Middle frontal gyrus (tissue), 1 donor: Measurements from ENCODE around the gene XNDC1N.
A peak's percentile ranks its signal among the peaks of the same experiment; 100 is the strongest.
"Not testable (repeated sequence)": the region's sequence is repeated elsewhere in the genome, so short reads cannot be mapped to it uniquely, and the experiment has no call there.

Experiments
- DNase-seq: peaks from one replicate; pipeline ENCODE4 v3.0.0-alpha.2; 2015; ENCODE audit warnings: low spot score; ENCODE audit errors: extremely low spot score

Gene XNDC1N

GRCh38 chr11:71933141-71933933 is 4.9 kb upstream of the XNDC1N start:
- no peak for DNase-seq

- DNase-seq = no peak
These were observed 2.8 kb upstream of the XNDC1N start for GRCh38 chr11:71931245-71931602.

- DNase-seq = no peak
These were observed 2.3 kb upstream of the XNDC1N start for GRCh38 chr11:71930556-71931244.

GRCh38 chr11:71929491-71929890 is 1.1 kb upstream of the XNDC1N start:
- no peak for DNase-seq

GRCh38 chr11:71928737-71929443 is 496 bp upstream of the XNDC1N start, which contains the start of gene RNF121:
TSS of gene RNF121 (plus strand) at chr11:71929046. CDS start at chr11:71929062, 16 bp downstream.
- peak; percentile 90 for DNase-seq

GRCh38 chr11:71917646-71918140 is 10.7 kb downstream of the XNDC1N start:
- DNase-seq = no peak

GRCh38 chr11:71914617-71915189 is 13.7 kb downstream of the XNDC1N start:
- no peak for DNase-seq

- DNase-seq = no peak
These were observed 14.5 kb downstream of the XNDC1N start for GRCh38 chr11:71913756-71914526.

- not testable (repeated sequence) for DNase-seq
These were observed 16.4 kb downstream of the XNDC1N start for GRCh38 chr11:71911986-71912340.

- DNase-seq = not testable (repeated sequence)
These were observed 16.9 kb downstream of the XNDC1N start for GRCh38 chr11:71911321-71911985.

- not testable (repeated sequence) for DNase-seq
These were observed 17.6 kb downstream of the XNDC1N start for GRCh38 chr11:71910775-71911174.

GRCh38 chr11:71908218-71908617 is 20.2 kb downstream of the XNDC1N start:
- no peak for DNase-seq

GRCh38 chr11:71901137-71901536 is 27.3 kb downstream of the XNDC1N start:
- DNase-seq = not testable (repeated sequence)

GRCh38 chr11:71895961-71896360 is 32.4 kb downstream of the XNDC1N start:
- no peak for DNase-seq

GRCh38 chr11:71889181-71889872 is 39.1 kb downstream of the XNDC1N start:
- DNase-seq = not testable (repeated sequence)

GRCh38 chr11:71888335-71889010 is 39.9 kb downstream of the XNDC1N start:
- DNase-seq = not testable (repeated sequence)

- not testable (repeated sequence) for DNase-seq
These were observed 42.6 kb downstream of the XNDC1N start for GRCh38 chr11:71885806-71886205.
